HG03066 (cell line): ENCODE results near the gene RAPGEF1.
"Not testable (repeated sequence)": the region's sequence is repeated elsewhere in the genome, so short reads cannot be mapped to it uniquely, and the experiment has no call there.

Experiments used
- ATAC-seq: cut with Tn5 transposase; IDR thresholded peaks from one replicate; pipeline ENCODE4 v1.9.1; 2021; ENCODE audit warnings: low read depth; ENCODE audit not compliant: unreplicated experiment

The RAPGEF1 gene

DNA sequence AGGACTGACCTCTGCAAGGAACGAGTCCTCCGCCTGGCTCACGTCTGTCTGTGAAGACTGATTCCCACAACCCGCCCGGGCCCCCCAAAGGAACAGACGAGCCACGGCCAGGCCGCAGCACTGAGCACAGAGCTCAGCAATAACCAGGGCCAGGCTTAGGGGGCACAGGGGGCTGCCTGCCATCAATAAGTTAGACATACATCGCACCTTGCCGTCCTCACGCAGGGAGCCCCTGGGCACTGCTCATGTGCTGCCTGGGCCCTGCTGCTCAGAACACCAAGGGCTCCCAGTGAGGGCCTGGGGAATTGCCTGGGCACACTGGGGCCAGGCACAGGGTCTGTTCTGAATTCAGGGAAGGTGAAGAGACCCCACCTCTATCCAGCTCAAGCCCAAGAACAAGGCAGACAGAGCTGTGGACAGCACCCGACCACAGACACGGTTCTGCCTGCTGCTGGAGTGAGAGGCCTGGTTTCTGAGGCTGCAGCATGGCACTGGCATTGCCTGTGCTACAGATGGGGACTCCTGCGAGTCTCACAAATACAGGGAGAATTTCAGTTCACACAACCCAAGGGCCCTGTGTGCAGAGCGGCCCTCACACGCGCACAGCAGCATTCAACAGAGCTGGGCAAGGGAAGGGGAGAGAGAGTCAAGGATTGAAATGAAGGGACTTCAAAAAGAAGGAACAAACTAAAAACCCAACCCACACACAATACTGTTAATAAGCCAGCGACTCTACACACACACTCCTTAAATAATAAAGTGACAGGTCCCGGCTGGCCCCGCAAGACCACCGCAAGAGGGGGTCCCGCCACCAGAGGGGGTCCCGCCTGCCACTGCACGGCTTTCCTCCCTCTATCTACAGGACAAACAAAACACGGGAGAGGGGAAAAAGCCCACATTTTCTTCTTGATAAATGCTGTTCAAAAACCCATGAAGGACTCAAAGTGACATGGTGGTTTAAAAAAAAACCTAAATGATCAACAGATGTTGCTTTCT is 162.6 kb downstream of the RAPGEF1 start:
- no peak for ATAC-seq

DNA sequence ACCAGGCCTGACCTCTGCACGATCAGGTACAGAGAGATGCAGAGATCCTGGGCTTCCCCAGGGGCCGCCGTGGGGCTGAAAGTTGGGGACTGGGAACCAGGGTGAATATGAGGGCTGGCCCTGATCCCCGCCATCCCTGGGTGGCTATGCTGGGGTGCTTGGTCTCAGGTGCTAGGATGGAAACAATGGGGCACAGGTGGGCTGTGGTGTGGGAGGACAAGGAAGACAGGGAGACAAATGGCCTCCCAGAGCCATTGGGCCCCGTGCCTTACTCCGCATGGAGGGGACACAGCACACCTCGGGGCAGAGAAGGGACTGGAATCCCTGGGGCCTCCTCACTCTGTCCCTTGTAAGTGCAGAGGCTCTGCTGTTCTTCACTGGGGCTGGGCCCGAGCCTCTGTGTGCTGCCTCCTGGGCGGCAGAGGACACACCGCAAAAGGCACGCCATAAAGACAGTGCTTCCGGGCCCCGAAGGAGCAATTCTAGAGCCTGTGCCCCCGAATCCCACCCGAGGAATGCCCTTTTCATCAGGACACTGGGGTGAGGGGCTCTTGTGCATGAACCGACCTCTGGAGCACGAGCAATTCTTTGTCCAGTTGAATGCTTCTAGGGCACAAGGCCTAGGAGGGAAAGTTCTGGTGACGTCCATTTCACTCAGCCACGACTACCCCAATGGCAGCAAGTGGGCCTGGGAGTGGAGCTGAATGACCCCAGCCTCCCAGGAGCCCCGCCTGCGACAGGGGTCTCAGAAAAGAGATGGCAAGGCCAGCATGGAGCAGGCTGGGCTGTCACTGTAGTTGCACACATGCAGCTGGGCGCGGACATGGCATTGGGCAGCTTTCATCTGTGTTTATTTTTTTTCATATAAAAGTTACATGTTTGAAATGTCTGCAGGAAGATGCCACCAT is 163.7 kb downstream of the RAPGEF1 start:
- no peak for ATAC-seq

GRCh38 chr9:131574730-131575640 is 164.9 kb downstream of the RAPGEF1 start:
- no peak for ATAC-seq

GRCh38 chr9:131567910-131568309 is 172.0 kb downstream of the RAPGEF1 start:
- ATAC-seq = no peak

- no peak for ATAC-seq
These were observed 173.7 kb downstream of the RAPGEF1 start for GRCh38 chr9:131566158-131566557.

- no peak for ATAC-seq
These were observed 174.5 kb downstream of the RAPGEF1 start for GRCh38 chr9:131565369-131565768.

DNA sequence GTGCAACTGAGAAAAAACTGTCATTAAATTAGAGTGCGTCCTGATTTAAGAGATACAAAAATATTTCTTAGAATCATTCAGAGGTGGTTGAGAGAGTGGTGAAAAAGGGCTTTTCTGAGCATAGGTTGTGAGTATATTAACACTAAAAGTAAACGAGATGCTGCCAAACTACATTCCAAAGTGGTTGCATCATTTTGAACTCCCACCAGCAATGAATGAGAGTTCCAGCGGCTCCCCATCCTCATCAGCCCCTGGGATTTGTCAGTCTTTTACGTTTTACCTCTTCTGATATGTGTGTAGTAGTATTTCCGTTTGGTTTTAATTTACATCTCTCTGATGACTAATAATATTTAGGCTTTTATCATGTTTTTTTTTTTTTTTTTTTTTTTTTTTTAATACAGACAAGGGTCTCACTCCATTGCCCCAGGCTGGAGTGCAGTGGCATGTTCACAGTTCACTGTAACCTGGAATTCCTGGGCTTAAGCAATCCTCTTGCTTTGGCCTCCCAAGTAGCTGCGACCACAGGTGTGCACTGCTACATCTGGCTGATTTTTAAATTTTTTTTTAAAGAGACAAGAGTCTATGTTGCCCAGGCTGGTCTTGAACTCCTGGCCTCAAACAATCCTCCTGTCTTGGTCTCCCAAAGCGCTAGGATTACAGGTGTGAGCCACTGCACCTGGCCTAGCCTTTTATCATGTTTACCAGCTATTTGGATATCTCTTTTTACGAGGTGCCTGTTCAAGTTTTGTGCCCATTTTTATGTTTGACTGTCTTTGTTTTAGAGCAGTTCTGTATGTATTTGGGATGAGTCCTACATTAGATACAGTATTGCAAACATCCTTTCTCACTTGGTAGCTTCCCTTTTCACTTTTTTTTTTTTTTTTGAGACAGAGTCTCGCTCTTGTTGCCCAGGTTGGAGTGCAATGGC is 177.6 kb downstream of the RAPGEF1 start:
- ATAC-seq = no peak

DNA sequence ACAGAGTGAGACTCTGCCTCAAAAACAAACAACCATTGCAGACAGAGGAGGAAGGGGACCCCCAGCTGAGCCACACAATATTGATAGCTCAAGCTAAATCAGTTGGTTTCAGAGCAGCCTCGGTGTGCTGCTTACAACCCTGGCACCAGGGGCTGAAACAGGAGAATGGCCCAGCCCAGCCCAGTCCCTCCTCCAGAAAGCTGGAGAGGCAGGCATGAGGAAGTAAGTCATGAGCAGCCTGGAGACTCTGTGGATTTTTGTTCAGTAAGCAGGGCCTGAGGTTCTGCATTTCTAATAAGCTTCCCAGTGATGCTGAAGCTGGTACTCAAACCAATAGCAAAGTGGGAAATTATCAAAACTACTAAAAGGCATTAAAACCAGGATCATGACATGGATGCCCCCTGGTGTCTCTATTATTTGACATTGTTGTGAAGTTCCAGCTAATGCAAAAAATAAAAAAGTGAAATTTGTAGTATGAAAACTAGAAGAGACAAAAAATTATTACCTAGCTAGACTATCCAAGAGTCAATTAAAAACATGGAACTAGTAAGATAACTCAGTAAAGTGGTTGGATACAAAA is 180.4 kb downstream of the RAPGEF1 start:
- no peak for ATAC-seq

DNA sequence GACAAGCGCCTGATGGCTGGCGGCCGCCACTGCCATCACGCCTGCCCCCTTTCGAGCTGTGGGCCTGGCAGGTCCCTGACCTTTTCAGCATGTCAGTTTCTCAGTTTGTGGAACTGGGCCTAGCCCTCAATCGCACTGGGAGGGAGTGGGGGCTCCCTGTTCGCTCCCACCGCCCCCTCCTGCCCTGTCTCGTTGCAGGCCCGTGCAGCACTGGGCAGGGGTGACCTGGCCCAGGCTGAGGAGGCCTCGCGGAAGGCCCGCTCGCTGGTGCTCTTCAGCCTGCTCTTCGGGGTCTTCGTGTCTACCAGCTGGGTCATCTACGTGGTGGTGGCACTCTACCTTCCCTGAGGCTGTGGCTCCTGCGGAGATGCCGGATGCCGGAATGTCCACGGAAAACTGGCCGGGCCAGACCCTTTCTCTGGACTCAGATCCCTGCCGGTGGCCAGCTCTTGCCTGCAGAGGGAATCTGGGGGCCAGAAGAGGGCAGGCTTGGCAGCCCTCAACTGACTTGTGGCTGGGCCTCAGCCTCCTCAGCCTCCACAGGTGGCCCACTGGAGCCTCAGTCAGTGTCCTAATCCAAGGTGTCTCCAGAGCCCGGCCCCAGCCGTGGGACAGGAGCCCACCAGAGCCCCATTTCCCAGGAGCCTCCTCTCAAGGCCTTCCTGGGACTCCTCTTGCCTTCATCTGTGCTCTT is 181.9 kb downstream of the RAPGEF1 start:
- no peak for ATAC-seq

DNA sequence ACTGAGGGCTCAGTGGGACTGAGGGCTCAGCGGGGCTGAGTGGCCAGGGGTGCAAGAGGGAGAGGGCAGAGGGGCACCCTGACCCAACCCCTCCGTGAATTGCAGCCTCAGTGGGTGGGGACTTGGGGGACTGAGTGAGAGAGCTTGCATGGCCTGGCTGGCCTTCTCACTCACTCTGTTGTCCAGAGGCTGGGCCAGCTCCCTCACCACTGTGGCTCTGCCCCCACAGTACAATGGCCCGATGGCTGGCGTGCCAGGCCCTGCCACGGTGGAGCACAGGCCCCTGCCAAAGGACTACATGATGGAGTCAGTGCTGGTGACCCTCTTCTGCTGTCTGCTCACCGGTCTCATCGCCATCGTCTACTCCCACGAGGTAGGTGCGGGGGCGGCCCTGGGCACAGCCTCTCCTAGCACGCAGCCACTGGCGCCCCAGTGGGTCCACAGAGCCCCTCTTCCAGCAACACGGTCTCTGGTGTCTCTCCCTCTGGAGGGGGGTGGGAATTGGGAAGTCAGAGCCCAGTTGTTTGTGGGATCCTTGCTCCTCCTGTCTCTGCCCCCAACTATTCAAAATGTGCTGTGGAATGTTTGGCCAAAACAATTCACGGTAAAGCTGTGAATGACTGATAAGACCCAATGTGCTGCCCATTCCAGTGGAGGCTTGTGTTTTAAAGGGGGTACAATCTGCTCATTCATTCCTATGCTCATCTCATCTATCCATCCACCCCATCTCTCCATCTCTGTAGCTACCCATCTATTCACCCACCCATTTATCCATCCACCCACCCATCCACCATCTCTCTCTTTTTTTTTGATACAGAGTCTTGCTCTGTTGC is 183.8 kb downstream of the RAPGEF1 start:
- no peak for ATAC-seq

- ATAC-seq = no peak
These were observed 185.0 kb downstream of the RAPGEF1 start for GRCh38 chr9:131554843-131555351.

GRCh38 chr9:131554087-131554842 is 185.6 kb downstream of the RAPGEF1 start:
- no peak for ATAC-seq

GRCh38 chr9:131552030-131552429 is 187.8 kb downstream of the RAPGEF1 start:
- ATAC-seq = no peak

- ATAC-seq = not testable (repeated sequence)
These were observed 189.4 kb downstream of the RAPGEF1 start for GRCh38 chr9:131550465-131550864.

- not testable (repeated sequence) for ATAC-seq
These were observed 190.7 kb downstream of the RAPGEF1 start for GRCh38 chr9:131549186-131549585.

- ATAC-seq = no peak
These were observed 193.4 kb downstream of the RAPGEF1 start for GRCh38 chr9:131546336-131547084.
